Hematopoietic multipotent progenitor cell treated with erythropoietin and hydrocortisone succinate and interleukin-3 and kit ligand, for 8 days (in vitro differentiated cells): Measurements from ENCODE around the gene IHH.

Experiments
- DNase-seq: peaks from one replicate; pipeline ENCODE4 v3.0.0-alpha.2; 2015

Gene IHH

GRCh38 chr2:219073413-219074129, 12.8 kb upstream of the IHH start:
- peak; percentile 60 for DNase-seq

- DNase-seq = no peak
Measured at GRCh38 chr2:219072741-219073250, 12.1 kb upstream of the IHH start.

- DNase-seq = no peak
Measured at GRCh38 chr2:219071131-219071816, 10.6 kb upstream of the IHH start.

GRCh38 chr2:219065484-219065883, 4.8 kb upstream of the IHH start:
- no peak for DNase-seq

- no peak for DNase-seq
Measured at GRCh38 chr2:219062081-219062480, 1.4 kb upstream of the IHH start.

GRCh38 chr2:219059725-219060682, 717 bp downstream of the IHH start:
- no peak for DNase-seq

GRCh38 chr2:219059375-219059724, 1.4 kb downstream of the IHH start:
- no peak for DNase-seq

GRCh38 chr2:219058541-219059374, 2.0 kb downstream of the IHH start:
- DNase-seq = no peak

- DNase-seq = peak; percentile 64
Measured at GRCh38 chr2:219057709-219058540, 2.8 kb downstream of the IHH start.

GRCh38 chr2:219056896-219057708, 3.6 kb downstream of the IHH start:
- no peak for DNase-seq

GRCh38 chr2:219056176-219056895, 4.4 kb downstream of the IHH start:
- no peak for DNase-seq

GRCh38 chr2:219054956-219055903, 5.5 kb downstream of the IHH start:
- DNase-seq = no peak

GRCh38 chr2:219049282-219049681, 11.4 kb downstream of the IHH start:
- DNase-seq = no peak

- peak; percentile 30 for DNase-seq
Measured at GRCh38 chr2:219045937-219046550, 14.7 kb downstream of the IHH start.

GRCh38 chr2:219042750-219043149, 18.0 kb downstream of the IHH start:
- no peak for DNase-seq

- no peak for DNase-seq
Measured at GRCh38 chr2:219042157-219042556, 18.6 kb downstream of the IHH start.

GRCh38 chr2:219041252-219041651, 19.5 kb downstream of the IHH start, which contains the start of gene CFAP65:
CFAP65 (minus strand) TSS chr2:219041516; CDS start chr2:219039048, 2,468 bp downstream.
- peak; percentile 9 for DNase-seq

- no peak for DNase-seq
Measured at GRCh38 chr2:219038600-219038999, 22.1 kb downstream of the IHH start.
